ENCODE measurements around the gene SYNPO. TPM values are rescaled to one million over a fixed set of nuclear protein-coding genes. Genes with fewer than 3 reads are reported as not detected.
A peak's percentile ranks its signal among the peaks of the same experiment; 100 is the strongest.

The SYNPO gene
- total RNA-seq, 1 donor from 2014 or later, result 0.41 TPM

DNA sequence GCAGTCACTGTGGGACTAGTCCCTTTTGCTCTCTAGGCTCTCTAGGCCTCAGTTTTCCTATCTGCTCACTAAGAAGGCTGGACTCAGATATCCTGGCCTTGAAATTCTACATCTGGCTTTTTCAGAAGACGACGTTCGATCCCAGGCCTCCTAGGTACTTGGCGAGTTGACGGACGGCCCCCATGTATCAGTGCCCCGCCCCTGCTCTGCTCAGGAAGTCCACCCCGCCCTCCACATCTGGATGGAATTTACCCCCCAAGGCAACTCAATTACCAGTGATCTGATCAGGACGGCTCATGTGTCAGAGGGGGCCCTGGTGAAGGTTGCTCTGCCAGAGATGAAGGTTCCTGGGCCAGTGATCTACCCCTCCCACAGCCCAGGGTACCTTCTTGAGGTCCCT is 44.1 kb upstream of the SYNPO start:
- Histone ChIP-seq H2AFZ (replicated peaks) (no peak overlapping the region), H4K20me1 (ENCODE audit: low read depth) (no peaks in the 10 kb centered on the region), H3K9ac (no peak overlapping the region), H3K4me3 (no peak overlapping the region), H3K79me2 (ENCODE audit: low read depth) (no peaks in the 10 kb centered on the region), H3K4me2 (no peak overlapping the region), H3K27ac (no peak overlapping the region), H3K27me3 (no peaks in the 10 kb centered on the region), H3K36me3 (no peaks in the 10 kb centered on the region), H3K9me3 (ENCODE audit: low read depth) (no peaks in the 10 kb centered on the region), H3K4me1 (peaks cover 18% of the 10 kb centered on the region), H3F3A (ENCODE audit: low read depth) (peaks cover 3% of the 10 kb centered on the region)
- Mint-ChIP-seq H3K9me3 (no peaks in the 10 kb centered on the region), H3K36me3 (no peaks in the 10 kb centered on the region), H3K4me1 (peaks cover 32% of the 10 kb centered on the region), H3K27me3 (ENCODE audit: insufficient read depth, low read depth) (peaks cover 6% of the 10 kb centered on the region), H3K4me3 (no peak overlapping the region), H3K27ac (no peak overlapping the region)
- TF ChIP-seq EZH2 (IDR thresholded peaks at IDR 0.05) (no peak), EZH2phosphoT487 (IDR thresholded peaks at IDR 0.05) (no peak)
- TF ChIP-seq, protein P1, sequence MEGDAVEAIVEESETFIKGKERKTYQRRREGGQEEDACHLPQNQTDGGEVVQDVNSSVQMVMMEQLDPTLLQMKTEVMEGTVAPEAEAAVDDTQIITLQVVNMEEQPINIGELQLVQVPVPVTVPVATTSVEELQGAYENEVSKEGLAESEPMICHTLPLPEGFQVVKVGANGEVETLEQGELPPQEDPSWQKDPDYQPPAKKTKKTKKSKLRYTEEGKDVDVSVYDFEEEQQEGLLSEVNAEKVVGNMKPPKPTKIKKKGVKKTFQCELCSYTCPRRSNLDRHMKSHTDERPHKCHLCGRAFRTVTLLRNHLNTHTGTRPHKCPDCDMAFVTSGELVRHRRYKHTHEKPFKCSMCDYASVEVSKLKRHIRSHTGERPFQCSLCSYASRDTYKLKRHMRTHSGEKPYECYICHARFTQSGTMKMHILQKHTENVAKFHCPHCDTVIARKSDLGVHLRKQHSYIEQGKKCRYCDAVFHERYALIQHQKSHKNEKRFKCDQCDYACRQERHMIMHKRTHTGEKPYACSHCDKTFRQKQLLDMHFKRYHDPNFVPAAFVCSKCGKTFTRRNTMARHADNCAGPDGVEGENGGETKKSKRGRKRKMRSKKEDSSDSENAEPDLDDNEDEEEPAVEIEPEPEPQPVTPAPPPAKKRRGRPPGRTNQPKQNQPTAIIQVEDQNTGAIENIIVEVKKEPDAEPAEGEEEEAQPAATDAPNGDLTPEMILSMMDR (IDR thresholded peaks at IDR 0.05), result no peak
- DNase-seq (ENCODE audit: low spot score), result no peak

DNA sequence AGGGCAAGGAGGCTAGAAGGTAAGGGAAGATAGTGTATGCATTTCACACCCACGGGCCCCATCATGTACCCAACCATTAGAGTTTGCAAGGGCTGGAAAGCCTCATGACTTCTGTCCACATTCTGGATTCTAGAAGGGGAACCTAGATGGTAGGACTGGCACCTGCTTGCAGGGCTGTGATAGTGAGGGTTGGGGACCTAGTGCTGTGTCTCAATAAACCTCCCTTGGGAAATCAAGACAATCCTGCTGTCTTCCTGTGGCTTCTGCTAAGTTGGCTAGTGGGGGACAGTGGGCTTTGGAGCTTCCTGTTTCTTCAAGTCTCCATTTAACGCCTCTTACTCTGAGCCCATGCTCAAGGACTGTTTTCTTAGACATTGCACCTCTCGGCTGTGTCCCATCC is 43.6 kb upstream of the SYNPO start:
- Mint-ChIP-seq H3K4me1 (peaks cover 29% of the 10 kb centered on the region), H3K4me3 (no peak overlapping the region), H3K9me3 (no peaks in the 10 kb centered on the region), H3K27me3 (ENCODE audit: insufficient read depth, low read depth) (peaks cover 6% of the 10 kb centered on the region), H3K36me3 (no peaks in the 10 kb centered on the region), H3K27ac (no peak overlapping the region)
- Histone ChIP-seq H3K9me3 (ENCODE audit: low read depth) (no peaks in the 10 kb centered on the region), H3K9ac (no peak overlapping the region), H2AFZ (replicated peaks) (no peak overlapping the region), H3K4me2 (no peak overlapping the region), H3K4me1 (peaks cover 15% of the 10 kb centered on the region), H4K20me1 (ENCODE audit: low read depth) (no peaks in the 10 kb centered on the region), H3K36me3 (no peaks in the 10 kb centered on the region), H3K27me3 (no peaks in the 10 kb centered on the region), H3K27ac (no peak overlapping the region), H3F3A (ENCODE audit: low read depth) (no peaks in the 10 kb centered on the region), H3K79me2 (ENCODE audit: low read depth) (no peaks in the 10 kb centered on the region), H3K4me3 (no peak overlapping the region)
- no peak for TF ChIP-seq EZH2 (IDR thresholded peaks at IDR 0.05)
- no peak for DNase-seq (ENCODE audit: low spot score)

DNA sequence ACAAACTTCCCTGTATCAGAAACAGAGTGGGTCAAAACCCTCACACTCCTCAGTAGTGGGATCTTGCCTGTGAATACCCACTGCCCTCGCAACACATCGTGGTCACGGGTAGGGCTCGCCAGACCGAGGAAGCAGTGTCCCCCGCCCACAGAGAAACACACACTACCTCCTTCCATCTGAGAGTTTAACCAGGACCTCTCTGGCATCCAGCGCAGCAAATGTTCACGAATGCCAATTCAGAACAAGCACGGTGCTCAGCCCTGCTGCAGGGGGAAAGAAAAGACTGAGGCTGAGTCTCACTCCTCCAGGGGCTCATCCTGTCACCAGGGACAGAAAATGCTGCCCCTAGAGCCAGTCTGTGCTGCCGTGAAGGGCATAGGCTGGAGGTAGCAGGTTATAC is 42.5 kb upstream of the SYNPO start:
- Histone ChIP-seq H3K79me2 (ENCODE audit: low read depth) (no peaks in the 10 kb centered on the region), H2AFZ (replicated peaks) (no peak overlapping the region), H3F3A (ENCODE audit: low read depth) (no peaks in the 10 kb centered on the region), H3K4me1 (peaks cover 15% of the 10 kb centered on the region), H3K4me3 (no peak overlapping the region), H3K9ac (no peak overlapping the region), H3K4me2 (no peak overlapping the region), H4K20me1 (ENCODE audit: low read depth) (no peaks in the 10 kb centered on the region), H3K36me3 (no peaks in the 10 kb centered on the region), H3K27me3 (no peaks in the 10 kb centered on the region), H3K27ac (no peak overlapping the region), H3K9me3 (ENCODE audit: low read depth) (no peaks in the 10 kb centered on the region)
- DNase-seq (ENCODE audit: low spot score), result no peak
- no peak for TF ChIP-seq EZH2phosphoT487 (IDR thresholded peaks at IDR 0.05)
- TF ChIP-seq, protein P1 (IDR thresholded peaks at IDR 0.05), result no peak
- TF ChIP-seq EZH2 (IDR thresholded peaks at IDR 0.05), result no peak
- Mint-ChIP-seq H3K4me1 (peaks cover 31% of the 10 kb centered on the region), H3K27ac (peak overlapping the region; percentile 75), H3K9me3 (no peaks in the 10 kb centered on the region), H3K4me3 (no peak overlapping the region), H3K36me3 (no peaks in the 10 kb centered on the region), H3K27me3 (ENCODE audit: insufficient read depth, low read depth) (peaks cover 8% of the 10 kb centered on the region)

DNA sequence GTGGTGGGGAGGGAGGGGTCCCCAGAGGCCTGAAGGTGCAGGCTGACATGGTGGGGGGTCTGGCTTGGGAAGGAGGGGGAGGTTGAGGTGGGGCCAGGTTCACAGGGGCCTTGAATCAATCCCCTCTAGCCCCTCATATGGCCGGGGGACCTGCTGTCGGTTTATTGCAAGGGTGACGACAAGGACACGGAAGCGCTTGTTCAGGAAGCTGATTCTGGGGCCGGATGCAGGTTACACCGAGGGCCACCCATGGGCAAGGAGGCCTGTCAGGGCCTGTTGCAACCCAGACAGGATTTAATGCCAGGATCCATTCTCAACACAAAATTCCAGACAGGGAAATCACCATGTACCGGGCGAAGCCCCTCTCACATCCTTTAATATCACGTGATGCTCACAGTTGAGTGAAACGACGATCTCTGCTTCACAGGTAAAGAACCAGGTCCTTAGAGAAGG is 41.6 kb upstream of the SYNPO start:
- Histone ChIP-seq H2AFZ (replicated peaks) (no peak overlapping the region), H3K27ac (no peak overlapping the region), H3K4me2 (no peak overlapping the region), H3K4me3 (no peak overlapping the region), H3K36me3 (no peaks in the 10 kb centered on the region), H3K9me3 (ENCODE audit: low read depth) (no peaks in the 10 kb centered on the region), H3K27me3 (no peaks in the 10 kb centered on the region), H3K79me2 (ENCODE audit: low read depth) (no peaks in the 10 kb centered on the region), H3F3A (ENCODE audit: low read depth) (no peaks in the 10 kb centered on the region), H3K9ac (no peak overlapping the region), H4K20me1 (ENCODE audit: low read depth) (no peaks in the 10 kb centered on the region), H3K4me1 (peaks cover 15% of the 10 kb centered on the region)
- H3K27me3 Mint-ChIP-seq (ENCODE audit: insufficient read depth, low read depth), result peaks cover 8% of the 10 kb centered on the region
- H3K36me3 Mint-ChIP-seq, result no peaks in the 10 kb centered on the region
- H3K27ac Mint-ChIP-seq, result no peak overlapping the region
- no peak overlapping the region for H3K4me3 Mint-ChIP-seq
- TF ChIP-seq EZH2 (IDR thresholded peaks at IDR 0.05) (no peak), EZH2phosphoT487 (IDR thresholded peaks at IDR 0.05) (no peak)
- TF ChIP-seq, protein P1 (IDR thresholded peaks at IDR 0.05), result no peak
- H3K9me3 Mint-ChIP-seq, result no peaks in the 10 kb centered on the region
- no peak for DNase-seq (ENCODE audit: low spot score)
- peaks cover 26% of the 10 kb centered on the region for H3K4me1 Mint-ChIP-seq

Measured in neural progenitor cell (in vitro differentiated cells).